Measurements from ENCODE around the gene SPTLC3. TPM values are rescaled to one million over a fixed set of nuclear protein-coding genes. Genes with fewer than 3 reads are reported as not detected.

The SPTLC3 gene
- total and polyA plus RNA-seq, 7 experiments from 2014 or later = 0.24 to 2.4 (median 0.73) TPM

- intact Hi-C loops (cut with micrococcal nuclease) = no loop called here
- no peaks in the 10 kb centered on the region for H3K36me3 Mint-ChIP-seq
- H3K27ac Mint-ChIP-seq = no peak overlapping the region
- Histone ChIP-seq H3K4me1 (ENCODE audit: control insufficient read depth in 2 of 2, insufficient read depth in 2 of 2, low read length in 2 of 2) (no peaks in the 10 kb centered on the region), H3K9me3 (ENCODE audit: control insufficient read depth in 2 of 3, low read length in 3 of 3) (no peaks in the 10 kb centered on the region), H3K27me3 (ENCODE audit: control insufficient read depth in 2 of 2, insufficient read depth in 2 of 2, low read length in 2 of 2) (no peaks in the 10 kb centered on the region), H3K27ac (ENCODE audit: low read depth, low read length) (no peak overlapping the region), H3K36me3 (ENCODE audit: control insufficient read depth in 2 of 3, insufficient read depth in 3 of 3, low read length in 3 of 3) (no peaks in the 10 kb centered on the region), H3K4me3 (ENCODE audit: low read length) (no peak overlapping the region)
- H3K9me3 Mint-ChIP-seq = peaks cover 0 to 5% (median 0%) of the 10 kb centered on the region in 11 donors
- POLR2A ChIA-PET = interaction anchor here (0.6 kb wide), 1 partner anchor 63 kb away, joined by 3 read pairs; no protein-coding TSS in a partner anchor
- no peak for ATAC-seq
- CTCF ChIA-PET = no interaction called here
- peaks cover 0 to 10% (median 0%) of the 10 kb centered on the region in 5 donors for H3K27me3 Mint-ChIP-seq
- no peaks in the 10 kb centered on the region for H3K4me1 Mint-ChIP-seq
- no peak overlapping the region for H3K4me3 Mint-ChIP-seq
- no peak for DNase-seq
Observed at GRCh38 chr20:13037727-13038126, 29.0 kb downstream of the SPTLC3 start.

DNA sequence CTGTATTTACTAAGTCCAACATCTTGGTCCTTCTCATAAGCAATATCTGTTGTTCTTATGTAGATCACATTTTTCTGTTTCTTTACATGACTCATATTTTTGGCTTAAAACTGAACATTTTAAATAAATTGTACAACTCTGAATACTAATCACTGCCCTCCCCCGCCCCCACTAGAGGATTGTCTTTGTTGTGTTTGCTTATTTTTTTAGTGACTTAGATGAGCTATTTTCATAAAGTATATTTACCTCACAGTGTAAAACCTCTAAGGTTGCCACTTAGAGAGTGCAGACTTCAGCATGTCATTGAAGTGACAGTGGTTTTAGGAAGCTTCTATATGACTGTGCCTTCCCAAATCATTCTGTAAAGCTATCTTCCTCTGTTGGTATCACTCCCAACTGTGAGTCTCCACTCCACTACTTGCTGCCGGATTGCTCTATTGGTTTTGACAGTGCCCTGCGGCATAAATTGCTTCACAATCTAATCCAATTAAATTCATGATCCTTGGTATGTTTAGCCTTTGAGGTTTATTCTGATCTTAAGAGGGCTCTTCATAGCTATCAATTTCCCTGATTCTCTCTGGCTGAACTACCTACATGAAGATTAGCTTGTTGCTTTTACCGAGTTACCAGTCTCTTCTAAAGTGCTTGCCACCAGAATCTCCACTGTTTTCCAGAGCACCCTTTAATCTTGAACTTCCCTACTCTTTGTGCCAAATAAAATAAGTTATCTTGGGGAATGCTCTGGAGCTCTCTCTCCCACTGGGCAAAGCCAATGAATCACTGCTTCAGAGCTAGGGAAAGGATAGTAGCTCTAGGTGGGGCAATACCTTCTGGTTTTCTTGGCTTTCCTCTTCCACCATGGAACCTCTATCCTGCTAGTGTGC is 33.0 kb downstream of the SPTLC3 start:
- intact Hi-C loops (cut with micrococcal nuclease) = no loop called here
- Histone ChIP-seq H3K27me3 (ENCODE audit: control insufficient read depth in 2 of 2, insufficient read depth in 2 of 2, low read length in 2 of 2) (peaks cover 0 to 3% of the 10 kb centered on the region in 2 donors), H3K27ac (ENCODE audit: low read depth, low read length) (no peak overlapping the region), H3K9me3 (ENCODE audit: control insufficient read depth in 2 of 3, low read length in 3 of 3) (no peaks in the 10 kb centered on the region), H3K4me3 (ENCODE audit: low read length) (no peak overlapping the region), H3K4me1 (ENCODE audit: control insufficient read depth in 2 of 2, insufficient read depth in 2 of 2, low read length in 2 of 2) (no peaks in the 10 kb centered on the region), H3K36me3 (ENCODE audit: control insufficient read depth in 2 of 3, insufficient read depth in 3 of 3, low read length in 3 of 3) (no peaks in the 10 kb centered on the region)
- H3K4me3 Mint-ChIP-seq = no peak overlapping the region
- CTCF ChIA-PET = no interaction called here
- H3K27ac Mint-ChIP-seq = no peak overlapping the region
- POLR2A ChIA-PET = interaction anchor here (0.5 kb wide), 1 partner anchor 321 kb away, joined by 3 read pairs; no protein-coding TSS in a partner anchor
- ATAC-seq (no peak), DNase-seq (no peak)
- H3K36me3 Mint-ChIP-seq = peaks cover 0 to 12% (median 4%) of the 10 kb centered on the region in 5 donors
- H3K9me3 Mint-ChIP-seq = peaks cover 0 to 9% (median 0%) of the 10 kb centered on the region in 11 donors
- H3K27me3 Mint-ChIP-seq = peaks cover 0 to 13% (median 10%) of the 10 kb centered on the region in 5 donors
- no peaks in the 10 kb centered on the region for H3K4me1 Mint-ChIP-seq

- no peaks in the 10 kb centered on the region for H3K4me1 ChIP-seq (ENCODE audit: control insufficient read depth in 2 of 2, insufficient read depth in 2 of 2, low read length in 2 of 2)
- DNase-seq (no peak), ATAC-seq (no peak)
- Mint-ChIP-seq H3K36me3 (peaks cover 0 to 12% (median 4%) of the 10 kb centered on the region in 5 donors), H3K4me3 (no peak overlapping the region), H3K27ac (no peak overlapping the region), H3K9me3 (peaks cover 0 to 6% (median 0%) of the 10 kb centered on the region in 11 donors), H3K4me1 (no peaks in the 10 kb centered on the region), H3K27me3 (peaks cover 0 to 13% (median 10%) of the 10 kb centered on the region in 5 donors)
- no peaks in the 10 kb centered on the region for H3K9me3 ChIP-seq (ENCODE audit: control insufficient read depth in 2 of 3, low read length in 3 of 3)
- ChIA-PET POLR2A (no interaction called here), CTCF (no interaction called here)
- H3K4me3 ChIP-seq (ENCODE audit: low read length) = no peak overlapping the region
- H3K27ac ChIP-seq (ENCODE audit: low read depth, low read length) = no peak overlapping the region
- H3K27me3 ChIP-seq (ENCODE audit: control insufficient read depth in 2 of 2, insufficient read depth in 2 of 2, low read length in 2 of 2) = peaks cover 0 to 3% of the 10 kb centered on the region in 2 donors
- intact Hi-C loops (cut with micrococcal nuclease) = no loop called here
- H3K36me3 ChIP-seq (ENCODE audit: control insufficient read depth in 2 of 3, insufficient read depth in 3 of 3, low read length in 3 of 3) = no peaks in the 10 kb centered on the region
Observed at GRCh38 chr20:13042458-13042794, 33.7 kb downstream of the SPTLC3 start.

DNA sequence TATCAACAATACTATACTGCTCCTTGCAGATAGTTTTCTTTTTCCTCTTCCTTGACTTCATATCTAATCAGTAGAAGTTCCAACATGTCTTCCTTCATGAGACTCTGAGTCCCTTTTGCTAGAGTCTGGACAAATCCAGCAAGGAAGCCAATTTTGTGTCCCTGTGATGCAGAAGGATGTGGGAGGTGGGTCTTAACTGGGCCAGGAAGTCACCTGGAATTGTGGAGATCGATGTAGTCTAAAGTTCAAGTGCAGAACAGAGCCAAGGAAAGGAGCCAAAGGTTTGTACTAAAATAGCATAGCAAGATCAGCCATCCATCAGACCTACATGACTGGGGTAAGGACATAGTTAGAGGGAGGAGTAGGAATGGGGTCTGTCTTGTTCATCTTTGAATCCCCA is 37.6 kb downstream of the SPTLC3 start:
- H3K9me3 ChIP-seq (ENCODE audit: control insufficient read depth in 2 of 3, low read length in 3 of 3) = no peaks in the 10 kb centered on the region
- Mint-ChIP-seq H3K27ac (no peak overlapping the region), H3K27me3 (peaks cover 0 to 13% (median 6%) of the 10 kb centered on the region in 5 donors), H3K36me3 (peaks cover 0 to 29% (median 4%) of the 10 kb centered on the region in 5 donors), H3K9me3 (peaks cover 0 to 9% (median 4%) of the 10 kb centered on the region in 11 donors), H3K4me1 (no peaks in the 10 kb centered on the region), H3K4me3 (no peak overlapping the region)
- intact Hi-C loops (cut with micrococcal nuclease) = no loop called here
- no peak overlapping the region for H3K4me3 ChIP-seq (ENCODE audit: low read length)
- no peaks in the 10 kb centered on the region for H3K36me3 ChIP-seq (ENCODE audit: control insufficient read depth in 2 of 3, insufficient read depth in 3 of 3, low read length in 3 of 3)
- H3K27me3 ChIP-seq (ENCODE audit: control insufficient read depth in 2 of 2, insufficient read depth in 2 of 2, low read length in 2 of 2) = peaks cover 0 to 3% of the 10 kb centered on the region in 2 donors
- ATAC-seq (no peak), DNase-seq (no peak)
- POLR2A ChIA-PET = no interaction called here
- H3K4me1 ChIP-seq (ENCODE audit: control insufficient read depth in 2 of 2, insufficient read depth in 2 of 2, low read length in 2 of 2) = no peaks in the 10 kb centered on the region
- CTCF ChIA-PET = no interaction called here
- H3K27ac ChIP-seq (ENCODE audit: low read depth, low read length) = no peak overlapping the region

DNA sequence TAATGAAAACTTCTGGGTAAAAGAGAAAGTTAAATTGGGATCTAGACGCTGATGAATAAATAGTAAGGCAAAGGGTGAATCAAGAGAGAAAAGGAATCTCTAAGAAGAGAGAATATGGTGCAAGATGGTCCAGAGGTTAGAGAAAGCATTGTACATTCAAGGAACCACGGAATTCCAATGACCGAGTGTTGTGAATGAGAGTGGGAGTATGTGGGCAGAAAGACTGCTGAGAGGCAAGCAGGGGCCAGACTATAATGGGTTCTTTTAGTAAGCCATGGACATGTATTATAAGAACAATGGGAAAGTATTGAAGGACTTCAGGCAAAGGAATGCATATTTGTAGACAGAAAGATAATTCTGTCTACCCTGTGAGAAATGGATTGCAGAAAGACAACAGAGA is 45.2 kb downstream of the SPTLC3 start:
- peaks cover 0 to 10% (median 2%) of the 10 kb centered on the region in 11 donors for H3K9me3 Mint-ChIP-seq
- POLR2A ChIA-PET = no interaction called here

DNA sequence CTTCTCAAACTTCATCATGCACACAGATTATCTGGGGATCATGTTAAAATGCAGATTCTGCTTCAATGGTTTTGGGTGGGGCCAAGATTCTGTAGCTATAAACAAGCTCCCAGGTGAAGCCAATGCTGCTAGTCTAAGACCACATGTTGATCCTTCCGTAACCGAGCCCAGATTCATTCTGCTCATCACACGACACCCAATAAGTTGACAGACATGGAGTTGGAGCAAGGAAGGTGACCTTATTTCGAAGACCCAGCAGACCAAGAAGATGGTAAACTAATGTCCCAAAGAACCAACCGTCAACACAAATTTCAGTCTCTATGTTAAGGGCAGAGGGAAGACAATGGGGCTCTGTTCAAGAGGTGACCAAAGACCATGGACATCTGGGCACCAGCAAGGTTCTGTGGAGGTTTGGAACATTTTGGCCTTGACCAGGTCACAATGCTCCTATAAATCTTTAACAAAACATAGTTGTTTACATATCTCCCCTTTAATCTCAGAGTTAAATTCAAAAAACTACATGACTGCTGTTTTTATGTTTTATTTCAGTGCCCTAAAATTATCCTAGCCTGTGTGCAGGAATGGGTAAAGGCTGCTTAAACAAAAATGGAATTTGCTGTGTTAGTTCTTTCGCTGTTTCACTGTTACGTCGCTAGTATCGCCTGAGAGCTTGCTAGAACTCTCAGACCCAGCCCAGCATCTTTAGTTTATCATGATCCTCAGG is 50.1 kb downstream of the SPTLC3 start:
- no peak for ATAC-seq
- Mint-ChIP-seq H3K9me3 (no peaks in the 10 kb centered on the region), H3K4me1 (no peaks in the 10 kb centered on the region), H3K36me3 (no peaks in the 10 kb centered on the region), H3K27ac (no peak overlapping the region), H3K4me3 (no peak overlapping the region), H3K27me3 (peaks cover 0 to 3% (median 0%) of the 10 kb centered on the region in 5 donors)
- intact Hi-C loops (cut with micrococcal nuclease) = no loop called here
- Histone ChIP-seq H3K9me3 (ENCODE audit: control insufficient read depth in 2 of 3, low read length in 3 of 3) (no peaks in the 10 kb centered on the region), H3K27me3 (ENCODE audit: control insufficient read depth in 2 of 2, insufficient read depth in 2 of 2, low read length in 2 of 2) (no peaks in the 10 kb centered on the region), H3K27ac (ENCODE audit: low read depth, low read length) (no peak overlapping the region), H3K4me1 (ENCODE audit: control insufficient read depth in 2 of 2, insufficient read depth in 2 of 2, low read length in 2 of 2) (no peaks in the 10 kb centered on the region), H3K4me3 (ENCODE audit: low read length) (no peak overlapping the region), H3K36me3 (ENCODE audit: control insufficient read depth in 2 of 3, insufficient read depth in 3 of 3, low read length in 3 of 3) (no peaks in the 10 kb centered on the region)
- ChIA-PET POLR2A (no interaction called here), CTCF (no interaction called here)
- DNase-seq = no peak

More for the DNA sequence above, 45.2 kb downstream of the SPTLC3 start:
- no peak for DNase-seq
- Histone ChIP-seq H3K36me3 (ENCODE audit: control insufficient read depth in 2 of 3, insufficient read depth in 3 of 3, low read length in 3 of 3) (no peaks in the 10 kb centered on the region), H3K4me3 (ENCODE audit: low read length) (no peak overlapping the region), H3K4me1 (ENCODE audit: control insufficient read depth in 2 of 2, insufficient read depth in 2 of 2, low read length in 2 of 2) (no peaks in the 10 kb centered on the region), H3K27me3 (ENCODE audit: control insufficient read depth in 2 of 2, insufficient read depth in 2 of 2, low read length in 2 of 2) (no peaks in the 10 kb centered on the region), H3K9me3 (ENCODE audit: control insufficient read depth in 2 of 3, low read length in 3 of 3) (no peaks in the 10 kb centered on the region), H3K27ac (ENCODE audit: low read depth, low read length) (no peak overlapping the region)
- H3K4me1 Mint-ChIP-seq = no peaks in the 10 kb centered on the region
- peaks cover 0 to 17% (median 0%) of the 10 kb centered on the region in 5 donors for H3K36me3 Mint-ChIP-seq
- H3K27me3 Mint-ChIP-seq = peaks cover 0 to 3% (median 0%) of the 10 kb centered on the region in 5 donors
- no peak overlapping the region for H3K4me3 Mint-ChIP-seq
- intact Hi-C loops (cut with micrococcal nuclease) = no loop called here
- no peak overlapping the region for H3K27ac Mint-ChIP-seq
- ATAC-seq = no peak
- CTCF ChIA-PET = no interaction called here
